Liver (tissue), 9 donors: ENCODE measurements around the gene SLC18A2. TPM values are rescaled to one million over a fixed set of nuclear protein-coding genes. Genes with fewer than 3 reads are reported as not detected.

Experiments used
- DNase-seq: peaks from one replicate; pipeline ENCODE4 v3.0.0-alpha.2; 2017; ENCODE audit warnings: low spot score
- H3K27ac ChIP-seq, 2 donors: one replicate each; pipeline ENCODE4 v1.7.0; 2013; ENCODE audit warnings: inconsistent platforms in 2 of 2, low read length in 2 of 2, control low read depth in 1 of 2, low read depth in 1 of 2, mild to moderate bottlenecking in 1 of 2
- H3K27me3 ChIP-seq, 4 donors: one replicate each; pipeline versions ENCODE4 v1.6.1 to v1.7.0; 2013; ENCODE audit warnings: low read length in 3 of 4, inconsistent platforms in 1 of 4, mild to moderate bottlenecking in 1 of 4, moderate library complexity in 1 of 4; ENCODE audit not compliant: control insufficient read depth in 4 of 4, insufficient read depth in 4 of 4
- H3K36me3 ChIP-seq, 4 donors: one replicate each; pipeline versions ENCODE4 v1.6.1 to v1.7.0; 2013; ENCODE audit warnings: low read length in 3 of 4, mild to moderate bottlenecking in 3 of 4, low read depth in 1 of 4, moderate library complexity in 1 of 4; ENCODE audit not compliant: control insufficient read depth in 4 of 4, insufficient read depth in 3 of 4
- H3K4me1 ChIP-seq, 4 donors: one replicate each; pipeline versions ENCODE4 v1.6.1 to v1.7.0; 2013; ENCODE audit warnings: low read length in 3 of 4, mild to moderate bottlenecking in 3 of 4, moderate library complexity in 1 of 4; ENCODE audit not compliant: control insufficient read depth in 4 of 4, insufficient read depth in 4 of 4
- H3K4me3 ChIP-seq, 3 donors: one replicate each; pipeline versions ENCODE4 v1.6.1 to v1.7.0; 2013; ENCODE audit warnings: low read length in 3 of 3, control low read depth in 1 of 3, low read depth in 1 of 3, mild to moderate bottlenecking in 1 of 3
- H3K9ac ChIP-seq, 2 donors: one replicate each; pipeline ENCODE4 v1.7.0; 2013; ENCODE audit warnings: low read length in 2 of 2, mild to moderate bottlenecking in 2 of 2, moderate library complexity in 2 of 2, control low read depth in 1 of 2, low read depth in 1 of 2
- H3K9me3 ChIP-seq, 4 donors: one replicate each; pipeline versions ENCODE4 v1.6.1 to v1.7.0; 2013; ENCODE audit warnings: low read length in 3 of 4; ENCODE audit not compliant: control insufficient read depth in 4 of 4
- ATF3 ChIP-seq: IDR thresholded peaks from 2 replicates; pipeline ENCODE4 v1.6.1; 2016; ENCODE audit warnings: antibody characterized with exemption
- EGR1 ChIP-seq, 2 donors: IDR thresholded peaks; 2 replicates each; pipeline ENCODE4 v1.6.1; 2016 to 2018; ENCODE audit warnings: antibody characterized with exemption in 2 of 2, low read depth in 2 of 2
- FOXA1 ChIP-seq: IDR thresholded peaks from 2 replicates; pipeline ENCODE4 v1.6.1; 2016; ENCODE audit warnings: antibody characterized with exemption
- FOXA2 ChIP-seq: IDR thresholded peaks from 2 replicates; pipeline ENCODE4 v1.6.1; 2016; ENCODE audit warnings: antibody characterized with exemption
- GABPA ChIP-seq, 2 donors: IDR thresholded peaks in 1 of 2; conservative IDR thresholded peaks in 1 of 2; 2 replicates each; pipeline ENCODE4 v1.6.1; 2016; ENCODE audit warnings: antibody characterized with exemption in 2 of 2, mild to moderate bottlenecking in 1 of 2, moderate library complexity in 1 of 2
- HNF4G ChIP-seq: IDR thresholded peaks from 2 replicates; pipeline ENCODE4 v1.6.1; 2016; ENCODE audit warnings: antibody characterized with exemption
- JUND ChIP-seq, 2 donors: IDR thresholded peaks; 2 replicates each; pipeline ENCODE4 v1.6.1; 2016; ENCODE audit warnings: antibody characterized with exemption in 2 of 2
- MAX ChIP-seq: IDR thresholded peaks from 2 replicates; pipeline ENCODE4 v1.6.1; 2016; ENCODE audit warnings: antibody characterized with exemption
- NR2F2 ChIP-seq: IDR thresholded peaks from 2 replicates; pipeline ENCODE4 v1.6.1; 2016; ENCODE audit warnings: antibody characterized with exemption
- RAD21 ChIP-seq, 2 donors: IDR thresholded peaks; 2 replicates each; pipeline ENCODE4 v1.6.1; 2016; ENCODE audit warnings: antibody characterized with exemption in 2 of 2, mild to moderate bottlenecking in 2 of 2
- REST ChIP-seq: IDR thresholded peaks from 2 replicates; pipeline ENCODE4 v1.6.1; 2016; ENCODE audit warnings: antibody characterized with exemption, mild to moderate bottlenecking
- RXRA ChIP-seq, 2 donors: IDR thresholded peaks; 2 replicates each; pipeline ENCODE4 v1.6.1; 2017 to 2018; ENCODE audit warnings: antibody characterized with exemption in 2 of 2, mild to moderate bottlenecking in 1 of 2
- SP1 ChIP-seq: IDR thresholded peaks from 2 replicates; pipeline ENCODE4 v1.6.1; 2018; ENCODE audit warnings: antibody characterized with exemption, mild to moderate bottlenecking
- WGBS: extraction: QIAGEN DNeasy Blood & Tissue Kit; methylation state at CpG from one replicate; pipeline ENCODE4 v1.1.7; 2013; 5-methylcytosine and 5-hydroxymethylcytosine counted together
- polyA plus RNA-seq, 2 donors: library from polyadenylated mRNA; stranded (reverse) in 1 of 2; unstranded in 1 of 2; fragments of 200-250 nt in 1 of 2; fragments of >200 nt in 1 of 2; fragmentation: Nextera tagmentation in 1 of 2; extraction: Ambion mirVana in 1 of 2; gene quantifications; one replicate each; pipeline versions ENCODE4 v1.2.1 to v1.2.3, GENCODE V29; 2013 to 2015
- total RNA-seq, 2 donors: library from RNA; depleted of rRNA; stranded (reverse); fragments of >200 nt; gene quantifications; one replicate each; pipeline ENCODE4 v1.2.3, GENCODE V29; 2014
- donor health status: healthy.
- donor health status: healthy.
- donor health status: healthy.
- donor health status: healthy.
- donor health status: healthy.

Gene SLC18A2
- total and polyA plus RNA-seq, 4 donors, result 0.92 to 3.7 (median 1.4) TPM

GRCh38 chr10:117262903-117263293 lies 22.0 kb downstream of the SLC18A2 start:
- 85% methylated on average over 7 of the region's 7 CpGs for WGBS
- no peaks in the 10 kb centered on the region for H3K27me3 ChIP-seq

GRCh38 chr10:117264782-117265181 lies 23.9 kb downstream of the SLC18A2 start:
- no peak overlapping the region for H3K27ac ChIP-seq

More at GRCh38 chr10:117262903-117263293, 22.0 kb downstream of the SLC18A2 start:
- Histone ChIP-seq H3K9me3 (no peaks in the 10 kb centered on the region), H3K27ac (no peak overlapping the region), H3K4me1 (no peaks in the 10 kb centered on the region), H3K9ac (no peak overlapping the region), H3K36me3 (no peaks in the 10 kb centered on the region), H3K4me3 (no peak overlapping the region)
- no peak for DNase-seq
- TF ChIP-seq FOXA1 (no peak), FOXA2 (no peak), REST (no peak)

More at GRCh38 chr10:117264782-117265181, 23.9 kb downstream of the SLC18A2 start:
- no peak for DNase-seq
- Histone ChIP-seq H3K9me3 (no peaks in the 10 kb centered on the region), H3K27me3 (no peaks in the 10 kb centered on the region), H3K4me1 (no peaks in the 10 kb centered on the region), H3K36me3 (no peaks in the 10 kb centered on the region), H3K4me3 (no peak overlapping the region), H3K9ac (no peak overlapping the region)
- no peak for TF ChIP-seq GABPA (IDR thresholded peaks at IDR 0.05 in 1 of 2, conservative IDR thresholded peaks at IDR 0.05 in 1 of 2)
- TF ChIP-seq HNF4G, result no peak
- TF ChIP-seq FOXA2, result no peak
- no peak for TF ChIP-seq RAD21 (IDR thresholded peaks at IDR 0.05)
- no peak for TF ChIP-seq MAX
- TF ChIP-seq SP1, result no peak
- no peak for TF ChIP-seq EGR1 (IDR thresholded peaks at IDR 0.05; ENCODE audit: low read depth in 2 of 2)
- TF ChIP-seq RXRA (IDR thresholded peaks at IDR 0.05), result no peak
- no peak for TF ChIP-seq ATF3
- no peak for TF ChIP-seq NR2F2
- TF ChIP-seq REST, result no peak
- no peak for TF ChIP-seq JUND (IDR thresholded peaks at IDR 0.05)
- 52% methylated on average over 7 of the region's 7 CpGs for WGBS
